PC-9 (cell line): Measurements from ENCODE around the gene FOXF1. TPM values are rescaled to one million over a fixed set of nuclear protein-coding genes. Genes with fewer than 3 reads are reported as not detected.

Source experiments
- BruUV-seq: library from RNA; stranded (reverse); fragments of 400-500 nt; replicated peaks from 2 replicates; lab custom pipeline; 2021; lab: Mats Ljungman, UMichigan
- CTCF ChIA-PET: fragments of 300-600 bp; sonication (Branson Sonifier 250); formaldehyde crosslinking; loops from one replicate; lab custom pipeline; 2022; ENCODE audit warnings: antibody characterized with exemption; lab: Charles Lee
- POLR2A ChIA-PET: fragments of 300-600 bp; sonication (Branson Sonifier 250); formaldehyde crosslinking; loops from one replicate; lab custom pipeline; 2022; ENCODE audit warnings: antibody characterized with exemption; ENCODE audit not compliant: unreplicated experiment; lab: Charles Lee
- DNase-seq, 2 experiments: peaks; one replicate each; pipeline versions ENCODE4 v3.0.0 to v3.0.0-alpha.2; 2015 to 2022; ENCODE audit warnings: mixed read lengths in 1 of 2
- H2AFZ ChIP-seq: fragments of 200-600 bp; sonication (generic); 2 replicates; pipeline ENCODE4 v1.8.1; 2017; ENCODE audit warnings: antibody characterized with exemption
- H3F3A ChIP-seq: fragments of 200-600 bp; sonication (generic); 2 replicates; pipeline ENCODE4 v1.8.1; 2017; ENCODE audit warnings: antibody characterized with exemption, mild to moderate bottlenecking, low read depth; ENCODE audit not compliant: insufficient read depth
- H3K27ac ChIP-seq: fragments of 200-600 bp; sonication (generic); 2 replicates; pipeline ENCODE4 v1.6.1; 2016; ENCODE audit warnings: mixed run types
- H3K27me3 ChIP-seq: fragments of 200-600 bp; sonication (generic); 2 replicates; pipeline ENCODE4 v1.6.1; 2016; ENCODE audit warnings: low read depth, mixed run types; ENCODE audit not compliant: insufficient read depth
- H3K36me3 ChIP-seq: fragments of 200-600 bp; sonication (generic); 2 replicates; pipeline ENCODE4 v1.6.1; 2016; ENCODE audit warnings: low read depth, mixed run types
- H3K4me1 ChIP-seq: fragments of 200-600 bp; sonication (generic); replicated peaks from 2 replicates; pipeline ENCODE4 v1.6.1; 2016; ENCODE audit warnings: mixed run types; ENCODE audit not compliant: insufficient read depth
- H3K4me2 ChIP-seq: fragments of 200-600 bp; sonication (generic); 2 replicates; pipeline ENCODE4 v1.6.1; 2017; ENCODE audit warnings: mixed run types
- H3K4me3 ChIP-seq: fragments of 200-600 bp; sonication (generic); 2 replicates; pipeline ENCODE4 v1.6.1; 2016; ENCODE audit warnings: mixed run types
- H3K79me2 ChIP-seq: fragments of 200-600 bp; sonication (generic); 2 replicates; pipeline ENCODE4 v1.6.1; 2017; ENCODE audit warnings: low read depth, mixed run types
- H3K9me2 ChIP-seq: fragments of 200-600 bp; sonication (generic); 2 replicates; pipeline ENCODE4 v1.8.1; 2017; ENCODE audit warnings: mild to moderate bottlenecking; ENCODE audit not compliant: insufficient read depth
- H3K9me3 ChIP-seq: fragments of 200-600 bp; sonication (generic); 2 replicates; pipeline ENCODE4 v1.8.1; 2016; ENCODE audit warnings: low read depth; ENCODE audit not compliant: insufficient read depth
- H4K20me1 ChIP-seq: fragments of 200-600 bp; sonication (generic); 2 replicates; pipeline ENCODE4 v1.8.1; 2017; ENCODE audit not compliant: insufficient read depth
- CTCF ChIP-seq: fragments of 200-600 bp; sonication (generic); conservative IDR thresholded peaks from 2 replicates; pipeline ENCODE4 v1.6.1; 2017; ENCODE audit warnings: mixed run types, antibody characterized with exemption, mild to moderate bottlenecking, moderate library complexity
- EZH2 ChIP-seq: fragments of 200-600 bp; sonication (generic); IDR thresholded peaks from 2 replicates; pipeline ENCODE4 v1.8.0; 2017; ENCODE audit warnings: antibody characterized with exemption, low read depth
- intact Hi-C: fragments of 100-400 bp; cut with micrococcal nuclease; formaldehyde crosslinking; loops from one replicate; pipeline ENCODE4 v1.10.0; 2022; ENCODE audit not compliant: unreplicated experiment
- total RNA-seq: library from RNA; stranded (reverse); gene quantifications from 2 replicates; pipeline ENCODE4 v1.2.3, GENCODE V29; 2021

Gene FOXF1
- total RNA-seq, 1 experiment from 2014 or later: not detected

DNA sequence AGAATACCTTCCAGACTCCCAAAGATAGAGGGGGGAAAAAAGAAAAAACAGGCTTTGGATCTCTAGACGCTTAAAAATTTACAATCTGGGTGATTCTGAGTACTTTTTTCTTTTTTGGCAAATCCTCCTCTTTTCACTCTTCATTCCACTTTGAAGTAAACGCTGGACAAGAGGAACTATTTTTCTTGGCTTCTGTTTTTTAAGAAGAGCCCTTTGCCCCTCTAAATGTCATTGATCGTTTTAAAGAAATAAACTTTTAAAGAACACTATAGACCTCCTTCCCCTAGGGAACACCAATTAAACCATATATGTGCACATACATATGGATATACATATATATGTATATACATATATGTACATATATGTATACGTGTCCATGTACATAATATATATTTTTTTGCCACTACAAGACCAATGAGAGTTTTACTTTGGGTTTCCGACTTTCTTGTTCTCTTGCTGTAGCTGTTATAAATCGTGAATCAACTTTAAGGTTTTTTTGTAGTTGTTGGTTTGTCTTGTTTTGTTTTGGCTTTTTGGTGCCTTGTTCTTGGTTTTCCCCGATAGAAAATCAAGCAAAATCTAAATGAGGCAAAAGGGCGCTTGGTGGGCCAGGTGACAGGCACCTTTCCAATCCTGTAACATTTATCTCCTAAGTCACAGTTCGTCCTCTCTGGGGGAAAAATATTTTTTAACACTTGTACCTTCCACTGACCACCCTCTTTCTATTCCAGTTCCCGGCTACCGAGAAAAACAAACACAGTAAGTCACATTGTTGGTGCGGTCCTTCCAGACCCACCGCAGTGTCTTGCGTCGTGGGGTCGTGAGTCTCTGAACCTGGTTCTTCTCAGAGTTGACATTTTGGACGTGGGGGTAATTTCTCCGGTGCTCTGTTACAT lies 4.4 kb downstream of the FOXF1 start:
- Histone ChIP-seq H2AFZ (no peak overlapping the region), H3K4me3 (no peak overlapping the region), H3K9me3 (no peaks in the 10 kb centered on the region), H3K79me2 (no peaks in the 10 kb centered on the region), H3K9me2 (no peaks in the 10 kb centered on the region), H4K20me1 (peaks cover 6% of the 10 kb centered on the region; the same call in 1 of the 2 replicates), H3K36me3 (no peaks in the 10 kb centered on the region), H3K4me2 (no peak overlapping the region), H3K27me3 (peaks cover 46% of the 10 kb centered on the region), H3K4me1 (no peaks in the 10 kb centered on the region), H3F3A (no peaks in the 10 kb centered on the region), H3K27ac (no peak overlapping the region)
- TF ChIP-seq EZH2: no peak
- TF ChIP-seq CTCF: no peak
- DNase-seq: no peak
- no TSS peak for BruUV-seq
- POLR2A ChIA-PET: no interaction called here
- intact Hi-C loops: loop anchor here (10.0 kb wide), 1 partner anchor 170 kb away; no protein-coding TSS in a partner anchor
- CTCF ChIA-PET: no interaction called here

GRCh38 chr16:86515413-86515776 lies 5.1 kb downstream of the FOXF1 start:
- Histone ChIP-seq H4K20me1 (peaks cover 6% of the 10 kb centered on the region; the same call in 1 of the 2 replicates), H3K4me1 (no peaks in the 10 kb centered on the region), H3K27ac (no peak overlapping the region), H3K79me2 (no peaks in the 10 kb centered on the region), H3K4me3 (no peak overlapping the region), H3K9me2 (no peaks in the 10 kb centered on the region), H3K36me3 (no peaks in the 10 kb centered on the region), H3K27me3 (peaks cover 49% of the 10 kb centered on the region), H3F3A (no peaks in the 10 kb centered on the region), H3K4me2 (no peak overlapping the region), H3K9me3 (no peaks in the 10 kb centered on the region), H2AFZ (no peak overlapping the region)
- ChIA-PET CTCF (no interaction called here), POLR2A (no interaction called here)
- DNase-seq: no peak
- TF ChIP-seq CTCF: no peak
- no peak for TF ChIP-seq EZH2
- no TSS peak for BruUV-seq
- intact Hi-C loops: loop anchor here (10.0 kb wide), 1 partner anchor 171 kb away; no protein-coding TSS in a partner anchor

GRCh38 chr16:86515777-86516622 lies 5.7 kb downstream of the FOXF1 start:
- Histone ChIP-seq H3K4me2 (no peak overlapping the region), H3K79me2 (no peaks in the 10 kb centered on the region), H3K9me2 (no peaks in the 10 kb centered on the region), H3K36me3 (no peaks in the 10 kb centered on the region), H2AFZ (no peak overlapping the region), H3K4me3 (no peak overlapping the region), H3K27ac (no peak overlapping the region), H3K9me3 (no peaks in the 10 kb centered on the region), H4K20me1 (peaks cover 6% of the 10 kb centered on the region; the same call in 1 of the 2 replicates), H3K27me3 (peaks cover 55% of the 10 kb centered on the region), H3K4me1 (no peaks in the 10 kb centered on the region), H3F3A (no peaks in the 10 kb centered on the region)
- TF ChIP-seq EZH2 (no peak), CTCF (no peak)
- intact Hi-C loops: loop anchor here (10.0 kb wide), 1 partner anchor 171 kb away; no protein-coding TSS in a partner anchor
- DNase-seq: no peak
- ChIA-PET CTCF (no interaction called here), POLR2A (no interaction called here)
- no TSS peak for BruUV-seq
